Neural cell (in vitro differentiated cells): Measurements from ENCODE around the gene SH3GL2.

Experiments used
- POLR2AphosphoS5 ChIP-seq: IDR thresholded peaks from 2 replicates; pipeline ENCODE4 v1.6.1; 2012
- RAD21 ChIP-seq: fragments of 450-650 bp; conservative IDR thresholded peaks from 2 replicates; pipeline ENCODE4 v1.6.1; 2014; ENCODE audit warnings: antibody characterized with exemption, mild to moderate bottlenecking, moderate library complexity
- TF ChIP-seq, protein P1 (sequence below): IDR thresholded peaks from 2 replicates; pipeline ENCODE4 v1.6.1; 2012; ENCODE audit warnings: borderline replicate concordance

DNA sequence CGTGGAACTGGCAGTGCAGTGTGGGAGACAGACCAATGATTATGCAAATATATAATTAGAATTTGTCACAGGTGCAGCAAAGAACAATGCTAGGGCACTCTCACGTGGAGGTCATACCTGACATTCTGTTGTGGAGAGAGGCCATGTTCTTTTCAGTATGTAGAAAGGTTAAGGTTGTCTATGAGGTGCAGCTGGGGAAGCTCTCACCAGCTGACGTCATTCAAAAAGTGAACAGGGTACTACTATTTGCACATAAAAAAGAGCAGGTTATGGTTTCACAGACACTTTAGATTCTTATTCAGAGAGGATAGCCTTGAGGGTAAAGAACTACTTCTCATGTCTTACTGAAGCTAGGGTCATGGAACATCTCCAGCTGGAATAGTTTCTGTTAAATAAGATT lies 19.1 kb downstream of the SH3GL2 start:
- TF ChIP-seq POLR2AphosphoS5 (no peak), RAD21 (no peak)
- TF ChIP-seq, protein P1, sequence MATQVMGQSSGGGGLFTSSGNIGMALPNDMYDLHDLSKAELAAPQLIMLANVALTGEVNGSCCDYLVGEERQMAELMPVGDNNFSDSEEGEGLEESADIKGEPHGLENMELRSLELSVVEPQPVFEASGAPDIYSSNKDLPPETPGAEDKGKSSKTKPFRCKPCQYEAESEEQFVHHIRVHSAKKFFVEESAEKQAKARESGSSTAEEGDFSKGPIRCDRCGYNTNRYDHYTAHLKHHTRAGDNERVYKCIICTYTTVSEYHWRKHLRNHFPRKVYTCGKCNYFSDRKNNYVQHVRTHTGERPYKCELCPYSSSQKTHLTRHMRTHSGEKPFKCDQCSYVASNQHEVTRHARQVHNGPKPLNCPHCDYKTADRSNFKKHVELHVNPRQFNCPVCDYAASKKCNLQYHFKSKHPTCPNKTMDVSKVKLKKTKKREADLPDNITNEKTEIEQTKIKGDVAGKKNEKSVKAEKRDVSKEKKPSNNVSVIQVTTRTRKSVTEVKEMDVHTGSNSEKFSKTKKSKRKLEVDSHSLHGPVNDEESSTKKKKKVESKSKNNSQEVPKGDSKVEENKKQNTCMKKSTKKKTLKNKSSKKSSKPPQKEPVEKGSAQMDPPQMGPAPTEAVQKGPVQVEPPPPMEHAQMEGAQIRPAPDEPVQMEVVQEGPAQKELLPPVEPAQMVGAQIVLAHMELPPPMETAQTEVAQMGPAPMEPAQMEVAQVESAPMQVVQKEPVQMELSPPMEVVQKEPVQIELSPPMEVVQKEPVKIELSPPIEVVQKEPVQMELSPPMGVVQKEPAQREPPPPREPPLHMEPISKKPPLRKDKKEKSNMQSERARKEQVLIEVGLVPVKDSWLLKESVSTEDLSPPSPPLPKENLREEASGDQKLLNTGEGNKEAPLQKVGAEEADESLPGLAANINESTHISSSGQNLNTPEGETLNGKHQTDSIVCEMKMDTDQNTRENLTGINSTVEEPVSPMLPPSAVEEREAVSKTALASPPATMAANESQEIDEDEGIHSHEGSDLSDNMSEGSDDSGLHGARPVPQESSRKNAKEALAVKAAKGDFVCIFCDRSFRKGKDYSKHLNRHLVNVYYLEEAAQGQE = no peak
